Esophagus muscularis mucosa (tissue), 4 donors: Measurements from ENCODE around the gene ARNT2. TPM values are rescaled to one million over a fixed set of nuclear protein-coding genes. Genes with fewer than 3 reads are reported as not detected.

Experiments used
- DNase-seq: peaks from one replicate; pipeline ENCODE4 v3.0.0-alpha.2; 2017; ENCODE audit errors: extremely low spot score
- H3K27ac ChIP-seq, 4 donors: fragments of 200-600 bp; sonication (generic); replicated peaks in 1 of 4; 1 replicate in 3 of 4; 2 replicates in 1 of 4; pipeline ENCODE4 v1.5.1; 2016 to 2019; ENCODE audit warnings: mild to moderate bottlenecking in 1 of 4
- H3K27me3 ChIP-seq, 4 donors: fragments of 200-600 bp; sonication (generic); one replicate each; pipeline versions ENCODE4 v1.5.1 to v1.6.0; 2016 to 2019
- H3K36me3 ChIP-seq, 4 donors: fragments of 200-600 bp; sonication (generic); one replicate each; pipeline ENCODE4 v1.5.1; 2016 to 2019
- H3K4me1 ChIP-seq, 4 donors: fragments of 200-600 bp; sonication (generic); one replicate each; pipeline ENCODE4 v1.5.1; 2016 to 2019
- H3K4me3 ChIP-seq, 4 donors: fragments of 200-600 bp; sonication (generic); 1 replicate in 2 of 4; 2 replicates in 2 of 4; pipeline ENCODE4 v1.5.1; 2016 to 2019; ENCODE audit warnings: mild to moderate bottlenecking in 4 of 4, moderate library complexity in 1 of 4
- H3K9me3 ChIP-seq, 4 donors: fragments of 200-600 bp; sonication (generic); 1 replicate in 3 of 4; 2 replicates in 1 of 4; pipeline ENCODE4 v1.5.1; 2016 to 2019
- EP300 ChIP-seq: sonication (generic); formaldehyde crosslinking; IDR thresholded peaks from one replicate; pipeline ENCODE4 v1.6.1; 2017; ENCODE audit warnings: antibody characterized with exemption
- POLR2A ChIP-seq: fragments of 450-650 bp; IDR thresholded peaks from one replicate; pipeline ENCODE4 v1.6.1; 2017; ENCODE audit warnings: antibody characterized with exemption, moderate library complexity, mild to moderate bottlenecking, low read depth
- POLR2AphosphoS5 ChIP-seq, 2 donors: sonication (generic); formaldehyde crosslinking; IDR thresholded peaks; one replicate each; pipeline ENCODE4 v1.6.1; 2017; ENCODE audit warnings: antibody characterized with exemption in 2 of 2
- WGBS: methylation state at CpG from one replicate; pipeline ENCODE4 v1.1.5; 2018; 5-methylcytosine and 5-hydroxymethylcytosine counted together
- intact Hi-C: fragments of 100-400 bp; cut with DNase I; formaldehyde crosslinking; loops from one replicate; pipeline ENCODE4 v1.15.1; 2023
- total RNA-seq, 4 donors: library from RNA; depleted of rRNA; stranded (reverse); fragments of >200 nt; gene quantifications; one replicate each; pipeline versions ENCODE4 v1.1.0 to v1.2.1, GENCODE V29; 2016
- TF ChIP-seq, protein P1 (sequence below), 3 experiments: fragments of 200-600 bp in 2 of 3; fragments of 450-650 bp in 1 of 3; sonication (generic) in 2 of 3; IDR thresholded peaks; one replicate each; pipeline ENCODE4 v1.5.1; 2017 to 2019; ENCODE audit warnings: antibody characterized with exemption in 3 of 3, mild to moderate bottlenecking in 2 of 3, moderate library complexity in 1 of 3

Gene ARNT2
- total RNA-seq, 4 donors from 2014 or later = 5.4 to 14.6 (median 8.2) TPM

DNA sequence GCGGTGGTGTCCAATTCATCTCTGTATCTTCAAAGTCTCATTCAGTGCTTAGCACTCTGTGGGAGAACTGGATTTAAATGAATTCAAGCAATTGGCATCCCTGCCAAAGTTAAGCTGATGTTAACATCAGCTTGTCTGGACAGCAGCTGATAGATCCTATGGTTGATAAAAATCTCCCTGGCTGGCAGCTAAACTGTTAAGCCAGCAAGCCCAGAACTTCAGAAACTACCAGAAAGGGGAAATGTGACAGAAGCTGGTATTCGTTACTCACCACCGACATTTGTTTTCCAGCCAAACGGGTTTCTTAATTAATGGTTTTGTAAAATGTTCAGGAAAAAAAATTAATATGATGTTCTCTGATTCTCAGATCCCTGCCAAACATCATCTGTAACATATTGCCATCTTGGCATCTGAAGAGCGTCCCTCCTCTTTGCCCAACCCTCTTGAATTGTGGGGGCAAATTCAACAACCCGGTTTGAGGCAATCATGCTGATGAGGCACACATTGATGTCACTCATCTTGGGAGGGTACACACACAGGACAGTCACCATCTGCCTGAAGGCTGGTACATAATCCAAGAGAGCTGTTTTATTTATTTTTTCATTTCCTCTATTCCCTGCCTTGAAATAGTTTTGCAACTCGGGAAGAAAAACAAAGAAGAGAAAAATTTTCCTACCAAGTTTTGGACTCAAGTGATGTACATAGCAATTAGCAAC, 214.7 kb downstream of the ARNT2 start:
- TF ChIP-seq, protein P1, sequence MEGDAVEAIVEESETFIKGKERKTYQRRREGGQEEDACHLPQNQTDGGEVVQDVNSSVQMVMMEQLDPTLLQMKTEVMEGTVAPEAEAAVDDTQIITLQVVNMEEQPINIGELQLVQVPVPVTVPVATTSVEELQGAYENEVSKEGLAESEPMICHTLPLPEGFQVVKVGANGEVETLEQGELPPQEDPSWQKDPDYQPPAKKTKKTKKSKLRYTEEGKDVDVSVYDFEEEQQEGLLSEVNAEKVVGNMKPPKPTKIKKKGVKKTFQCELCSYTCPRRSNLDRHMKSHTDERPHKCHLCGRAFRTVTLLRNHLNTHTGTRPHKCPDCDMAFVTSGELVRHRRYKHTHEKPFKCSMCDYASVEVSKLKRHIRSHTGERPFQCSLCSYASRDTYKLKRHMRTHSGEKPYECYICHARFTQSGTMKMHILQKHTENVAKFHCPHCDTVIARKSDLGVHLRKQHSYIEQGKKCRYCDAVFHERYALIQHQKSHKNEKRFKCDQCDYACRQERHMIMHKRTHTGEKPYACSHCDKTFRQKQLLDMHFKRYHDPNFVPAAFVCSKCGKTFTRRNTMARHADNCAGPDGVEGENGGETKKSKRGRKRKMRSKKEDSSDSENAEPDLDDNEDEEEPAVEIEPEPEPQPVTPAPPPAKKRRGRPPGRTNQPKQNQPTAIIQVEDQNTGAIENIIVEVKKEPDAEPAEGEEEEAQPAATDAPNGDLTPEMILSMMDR (IDR thresholded peaks at IDR 0.05) = no peak
- no peak for TF ChIP-seq EP300
- no peak for TF ChIP-seq POLR2A
- TF ChIP-seq POLR2AphosphoS5 (IDR thresholded peaks at IDR 0.05) = no peak
- Histone ChIP-seq H3K36me3 (no peaks in the 10 kb centered on the region), H3K4me3 (no peak overlapping the region), H3K4me1 (peaks cover 9 to 23% (median 13%) of the 10 kb centered on the region in 4 donors), H3K9me3 (peaks cover 0 to 7% (median 0%) of the 10 kb centered on the region in 4 donors), H3K27me3 (no peaks in the 10 kb centered on the region), H3K27ac (no peak overlapping the region)
- WGBS = 67% methylated on average over 7 of the region's 7 CpGs
- intact Hi-C loops = loop anchor here (2.0 to 5.0 kb wide), 2 partner anchors 158 to 162 kb away; no protein-coding TSS in a partner anchor
- peak; percentile 31 for DNase-seq

DNA sequence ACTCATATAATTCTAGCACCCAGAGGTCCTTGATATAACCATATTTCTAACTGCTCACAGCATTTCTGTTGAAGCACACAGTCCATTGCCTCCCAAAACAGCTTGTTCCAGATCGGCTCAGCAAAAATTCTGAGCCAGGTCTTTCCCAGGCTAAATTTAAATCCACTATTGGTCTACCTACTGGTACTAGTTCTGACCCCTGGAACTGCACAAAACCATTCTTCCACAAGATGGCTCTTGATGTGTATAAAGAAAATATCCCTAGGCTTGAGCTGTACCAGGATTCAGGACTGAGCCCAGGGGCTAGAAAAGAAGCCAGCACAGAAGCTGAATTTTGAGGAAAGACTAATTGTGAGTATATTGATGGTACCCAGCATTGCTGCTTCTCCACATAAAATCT, 215.5 kb downstream of the ARNT2 start:
- TF ChIP-seq, protein P1 (IDR thresholded peaks at IDR 0.05) = peak; percentile 31 to 47 (median 42)
- TF ChIP-seq EP300 (no peak), POLR2A (no peak), POLR2AphosphoS5 (IDR thresholded peaks at IDR 0.05) (no peak)
- DNase-seq = peak; percentile 10
- no peaks in the 10 kb centered on the region for H3K27me3 ChIP-seq
- no peak overlapping the region for H3K4me3 ChIP-seq
- H3K9me3 ChIP-seq = peaks cover 0 to 7% (median 0%) of the 10 kb centered on the region in 4 donors
- H3K4me1 ChIP-seq = peaks cover 9 to 23% (median 13%) of the 10 kb centered on the region in 4 donors
- no peak overlapping the region for H3K27ac ChIP-seq
- intact Hi-C loops = loop anchor here (2.0 to 5.0 kb wide), 2 partner anchors 157 to 162 kb away; no protein-coding TSS in a partner anchor
- WGBS = 46% methylated on average over 1 of the region's 1 CpG
- H3K36me3 ChIP-seq = no peaks in the 10 kb centered on the region

DNA sequence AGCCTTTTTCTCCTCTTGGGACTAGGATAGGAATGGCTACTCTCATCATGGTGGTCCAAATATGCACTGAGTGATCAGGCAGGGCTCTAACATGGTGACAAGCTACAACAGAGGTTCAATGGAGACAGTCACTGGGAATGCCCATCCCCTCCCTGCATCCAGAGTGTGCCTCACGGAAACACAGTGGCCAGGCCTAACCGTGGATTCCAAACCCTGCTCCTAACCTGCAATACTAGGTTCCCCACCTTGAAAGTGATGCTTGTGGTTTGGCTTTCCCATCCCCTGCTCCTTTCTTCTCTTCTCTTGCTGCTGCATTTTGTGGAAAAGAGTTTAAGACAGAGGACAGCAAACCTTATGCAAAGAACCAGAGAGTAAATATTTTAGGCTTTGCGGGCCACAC, 216.0 kb downstream of the ARNT2 start:
- Histone ChIP-seq H3K27ac (no peak overlapping the region), H3K36me3 (no peaks in the 10 kb centered on the region), H3K4me3 (no peak overlapping the region), H3K27me3 (no peaks in the 10 kb centered on the region), H3K9me3 (peaks cover 0 to 7% (median 0%) of the 10 kb centered on the region in 4 donors), H3K4me1 (peaks cover 9 to 23% (median 13%) of the 10 kb centered on the region in 4 donors)
- TF ChIP-seq, protein P1 (IDR thresholded peaks at IDR 0.05) = no peak
- no peak for DNase-seq
- 100% methylated on average over 3 of the region's 3 CpGs for WGBS
- intact Hi-C loops = no loop called here

DNA sequence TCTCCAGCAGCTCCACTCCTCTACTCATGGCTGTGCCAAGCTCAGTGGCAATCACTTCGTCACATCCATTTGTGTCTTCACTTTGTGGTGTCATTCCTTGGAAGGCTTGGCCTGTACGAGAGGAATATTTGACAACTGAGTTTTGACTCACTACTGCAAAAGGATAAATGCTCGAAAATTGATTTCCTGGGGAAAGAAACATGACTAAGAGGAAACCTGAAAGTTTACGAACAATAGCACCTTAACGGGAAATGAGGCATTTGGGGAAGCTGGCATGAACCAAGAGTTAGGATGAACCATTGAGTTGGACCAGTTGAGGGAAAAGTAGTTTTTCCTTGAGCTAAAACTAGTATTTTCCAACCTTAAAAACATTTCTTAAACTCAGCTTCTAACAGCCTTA, 216.7 kb downstream of the ARNT2 start:
- no peaks in the 10 kb centered on the region for H3K36me3 ChIP-seq
- peaks cover 0 to 7% (median 0%) of the 10 kb centered on the region in 4 donors for H3K9me3 ChIP-seq
- TF ChIP-seq EP300 (no peak), POLR2A (no peak), POLR2AphosphoS5 (IDR thresholded peaks at IDR 0.05) (no peak)
- TF ChIP-seq, protein P1 (IDR thresholded peaks at IDR 0.05) = no peak
- no peak for DNase-seq
- intact Hi-C loops = no loop called here
- H3K27me3 ChIP-seq = no peaks in the 10 kb centered on the region
- H3K4me1 ChIP-seq = peaks cover 6 to 17% (median 7%) of the 10 kb centered on the region in 4 donors
- H3K27ac ChIP-seq = no peak overlapping the region
- no peak overlapping the region for H3K4me3 ChIP-seq
- WGBS = 80% methylated on average over 5 of the region's 5 CpGs
